MCF 10A (cell line): Measurements from ENCODE around the gene S100A6. TPM values are rescaled to one million over a fixed set of nuclear protein-coding genes. Genes with fewer than 3 reads are reported as not detected.

ENCODE experiments used
- BruUV-seq: library from RNA; stranded (reverse); fragments of 400-500 nt; replicated peaks from 2 replicates; lab custom pipeline; 2021; lab: Mats Ljungman, UMichigan
- CTCF ChIA-PET: fragments of 300-600 bp; sonication (Branson Sonifier 250); formaldehyde crosslinking; extraction: SDS; loops from one replicate; lab custom pipeline; 2021; ENCODE audit warnings: antibody characterized with exemption, inconsistent platforms; lab: Yijun Ruan, JAX
- POLR2A ChIA-PET: fragments of 300-600, 350-650 bp; sonication (Branson Sonifier 250); formaldehyde crosslinking; extraction: SDS; loops from one replicate; lab custom pipeline; 2020; ENCODE audit warnings: antibody characterized with exemption, inconsistent platforms; lab: Yijun Ruan, JAX
- DNase-seq: peaks from one replicate; pipeline ENCODE4 v3.0.0-alpha.2; 2018; ENCODE audit not compliant: unreplicated experiment
- H3K27ac Mint-ChIP-seq: one replicate; pipeline ENCODE4 v1.8.0; 2022; ENCODE audit warnings: mild to moderate bottlenecking, low read depth, mixed read lengths; ENCODE audit not compliant: unreplicated experiment
- H3K27me3 Mint-ChIP-seq: one replicate; pipeline ENCODE4 v1.8.0; 2022; ENCODE audit warnings: mixed read lengths; ENCODE audit not compliant: insufficient read depth, unreplicated experiment
- H3K36me3 Mint-ChIP-seq: one replicate; pipeline ENCODE4 v1.8.0; 2022; ENCODE audit warnings: mild to moderate bottlenecking, moderate library complexity, mixed read lengths; ENCODE audit not compliant: insufficient read depth, unreplicated experiment
- H3K4me1 Mint-ChIP-seq: one replicate; pipeline ENCODE4 v1.8.0; 2022; ENCODE audit warnings: mixed read lengths; ENCODE audit not compliant: insufficient read depth, unreplicated experiment
- H3K4me3 Mint-ChIP-seq: one replicate; pipeline ENCODE4 v1.8.0; 2022; ENCODE audit warnings: mild to moderate bottlenecking, moderate library complexity, mixed read lengths; ENCODE audit not compliant: unreplicated experiment
- H3K9me3 Mint-ChIP-seq: one replicate; pipeline ENCODE4 v1.8.0; 2022; ENCODE audit warnings: mixed read lengths; ENCODE audit not compliant: unreplicated experiment
- CTCF ChIP-seq: fragments of 200-600 bp; IDR thresholded peaks from one replicate; pipeline ENCODE4 v1.8.0; 2022; ENCODE audit warnings: antibody characterized with exemption, mild to moderate bottlenecking; ENCODE audit not compliant: unreplicated experiment
- intact Hi-C: fragments of 100-400 bp; cut with micrococcal nuclease; formaldehyde crosslinking; loops from 2 replicates; pipeline ENCODE4 v1.14.1; 2022
- total RNA-seq: library from RNA; stranded (reverse); gene quantifications from 2 replicates; pipeline ENCODE4 v1.2.3, GENCODE V29; 2022

Gene S100A6
- total RNA-seq, 1 experiment from 2014 or later, result 2,571 TPM

- Mint-ChIP-seq H3K27me3 (no peaks in the 10 kb centered on the region), H3K9me3 (no peaks in the 10 kb centered on the region), H3K27ac (peak overlapping the region; percentile 73), H3K4me1 (peaks cover 60% of the 10 kb centered on the region), H3K4me3 (no peak overlapping the region), H3K36me3 (no peaks in the 10 kb centered on the region)
- CTCF ChIA-PET, result interaction anchor here (0.6 to 31.7 kb wide), 56 partner anchors 9 to 594 kb away, joined by 3 to 1438 read pairs (median 5); partner anchors contain the start of genes CHTOP, ILF2, NPR1 and PGLYRP4
- intact Hi-C loops, result loop anchor here (1.0 kb wide), 6 partner anchors 22 to 238 kb away; no protein-coding TSS in a partner anchor
- TF ChIP-seq CTCF, result peak; percentile 100
- peak; percentile 87 for DNase-seq
- no TSS peak for BruUV-seq
- POLR2A ChIA-PET, result interaction anchor here (0.6 to 22.5 kb wide), 26 partner anchors 10 to 1508 kb away, joined by 3 to 780 read pairs (median 6); partner anchors contain the start of genes CHTOP, RAB13, S100A13 and S100A16
These were observed 24.8 kb downstream of the S100A6 start for GRCh38 chr1:153510984-153511410.

- H3K27ac Mint-ChIP-seq, result no peak overlapping the region
- H3K36me3 Mint-ChIP-seq, result no peaks in the 10 kb centered on the region
- no peaks in the 10 kb centered on the region for H3K27me3 Mint-ChIP-seq
- TF ChIP-seq CTCF, result peak; percentile 96
- intact Hi-C loops, result loop anchor here (1.0 kb wide), 1 partner anchor 476 kb away; the partner anchor contains the start of gene RAB13
- H3K4me1 Mint-ChIP-seq, result peaks cover 54% of the 10 kb centered on the region
- ChIA-PET CTCF (interaction anchor here (0.6 to 31.7 kb wide), 45 partner anchors 8 to 1096 kb away, joined by 3 to 1438 read pairs (median 4); partner anchors contain the start of genes CHTOP, ILF2, NPR1 and PGLYRP4), POLR2A (interaction anchor here (1.2 to 22.5 kb wide), 11 partner anchors 23 to 157 kb away, joined by 3 to 780 read pairs (median 15); partner anchors contain the start of genes CHTOP, S100A2, S100A3 and S100A4)
- H3K4me3 Mint-ChIP-seq, result no peak overlapping the region
- H3K9me3 Mint-ChIP-seq, result no peaks in the 10 kb centered on the region
- peak; percentile 77 for DNase-seq
- no TSS peak for BruUV-seq
These were observed 25.9 kb downstream of the S100A6 start for GRCh38 chr1:153509729-153510354.

GRCh38 chr1:153509036-153509435 lies 26.8 kb downstream of the S100A6 start:
- peaks cover 54% of the 10 kb centered on the region for H3K4me1 Mint-ChIP-seq
- no peaks in the 10 kb centered on the region for H3K27me3 Mint-ChIP-seq
- CTCF ChIA-PET, result interaction anchor here (0.6 to 31.7 kb wide), 29 partner anchors 12 to 863 kb away, joined by 3 to 1438 read pairs (median 5); partner anchors contain the start of genes CHTOP, PGLYRP4, S100A14 and S100A16
- BruUV-seq, result no TSS peak
- no peak overlapping the region for H3K27ac Mint-ChIP-seq
- POLR2A ChIA-PET, result interaction anchor here (0.6 to 22.5 kb wide), 9 partner anchors 24 to 267 kb away, joined by 3 to 780 read pairs (median 4); partner anchors contain the start of genes S100A12, S100A2, S100A5 and S100A6
- no peak for DNase-seq
- intact Hi-C loops, result loop anchor here (1.0 kb wide), 1 partner anchor 477 kb away; the partner anchor contains the start of gene RAB13
- no peak for TF ChIP-seq CTCF
- no peaks in the 10 kb centered on the region for H3K36me3 Mint-ChIP-seq
- no peaks in the 10 kb centered on the region for H3K9me3 Mint-ChIP-seq
- H3K4me3 Mint-ChIP-seq, result no peak overlapping the region
